Neural progenitor cell (in vitro differentiated cells): ENCODE measurements around the gene SLCO6A1. TPM values are rescaled to one million over a fixed set of nuclear protein-coding genes. Genes with fewer than 3 reads are reported as not detected.

Experiments used
- DNase-seq: peaks from one replicate; pipeline ENCODE4 v3.0.0-alpha.2; 2016; ENCODE audit warnings: low spot score
- H2AFZ ChIP-seq: fragments of 200-600 bp; sonication (generic); replicated peaks from 2 replicates; pipeline ENCODE4 v1.6.1; 2016; ENCODE audit warnings: antibody characterized with exemption
- H3F3A ChIP-seq: fragments of 200-600 bp; sonication (generic); 2 replicates; pipeline ENCODE4 v1.6.1; 2016; ENCODE audit warnings: antibody characterized with exemption, low read depth
- H3K27ac ChIP-seq: fragments of 200-600 bp; sonication (generic); 2 replicates; pipeline ENCODE4 v1.5.1; 2016; ENCODE audit warnings: mild to moderate bottlenecking
- H3K27me3 ChIP-seq: fragments of 200-600 bp; sonication (generic); 2 replicates; pipeline ENCODE4 v1.6.1; 2016; ENCODE audit warnings: mild to moderate bottlenecking, moderate library complexity
- H3K36me3 ChIP-seq: fragments of 200-600 bp; sonication (generic); 2 replicates; pipeline ENCODE4 v1.5.1; 2016
- H3K4me1 ChIP-seq: fragments of 200-600 bp; sonication (generic); 2 replicates; pipeline ENCODE4 v1.6.1; 2016; ENCODE audit warnings: mixed run types
- H3K4me2 ChIP-seq: fragments of 200-600 bp; sonication (generic); 2 replicates; pipeline ENCODE4 v1.6.1; 2016
- H3K4me3 ChIP-seq: fragments of 200-600 bp; sonication (generic); 2 replicates; pipeline ENCODE4 v1.5.1; 2016
- H3K79me2 ChIP-seq: fragments of 200-600 bp; sonication (generic); 2 replicates; pipeline ENCODE4 v1.6.1; 2016; ENCODE audit warnings: low read depth
- H3K9ac ChIP-seq: fragments of 200-600 bp; sonication (generic); 2 replicates; pipeline ENCODE4 v1.6.1; 2016
- H3K9me3 ChIP-seq: fragments of 200-600 bp; sonication (generic); 2 replicates; pipeline ENCODE4 v1.5.1; 2016; ENCODE audit warnings: low read depth
- H4K20me1 ChIP-seq: fragments of 200-600 bp; sonication (generic); 2 replicates; pipeline ENCODE4 v1.6.1; 2016; ENCODE audit warnings: low read depth
- H3K27ac Mint-ChIP-seq: 3 replicates; pipeline ENCODE4 v1.8.0; 2021; ENCODE audit warnings: mixed read lengths
- H3K27me3 Mint-ChIP-seq: 2 replicates; pipeline ENCODE4 v1.8.0; 2022; ENCODE audit warnings: low read depth, mild to moderate bottlenecking, inconsistent platforms, moderate library complexity, mixed read lengths; ENCODE audit not compliant: insufficient read depth
- H3K36me3 Mint-ChIP-seq: 3 replicates; pipeline ENCODE4 v1.8.0; 2021; ENCODE audit warnings: mixed read lengths
- H3K4me1 Mint-ChIP-seq: 3 replicates; pipeline ENCODE4 v1.8.0; 2021; ENCODE audit warnings: mixed read lengths
- H3K4me3 Mint-ChIP-seq: 3 replicates; pipeline ENCODE4 v1.8.0; 2021; ENCODE audit warnings: mild to moderate bottlenecking, moderate library complexity, mixed read lengths
- H3K9me3 Mint-ChIP-seq: 3 replicates; pipeline ENCODE4 v1.8.0; 2020; ENCODE audit warnings: mixed read lengths
- CTCF ChIP-seq: fragments of 200-600 bp; sonication (generic); IDR thresholded peaks from 2 replicates; pipeline ENCODE4 v1.5.1; 2017; ENCODE audit warnings: antibody characterized with exemption, mild to moderate bottlenecking
- EZH2 ChIP-seq: fragments of 200-600 bp; sonication (generic); IDR thresholded peaks from 2 replicates; pipeline ENCODE4 v1.6.1; 2017; ENCODE audit warnings: antibody characterized with exemption, mild to moderate bottlenecking, moderate library complexity
- EZH2phosphoT487 ChIP-seq: fragments of 200-600 bp; sonication (generic); IDR thresholded peaks from 2 replicates; pipeline ENCODE4 v1.6.1; 2017; ENCODE audit warnings: antibody characterized with exemption
- total RNA-seq: library from RNA; depleted of rRNA; stranded (reverse); fragments of >200 nt; gene quantifications from 2 replicates; pipeline ENCODE4 v1.2.3, GENCODE V29; 2015; ENCODE audit warnings: low replicate concordance

The SLCO6A1 gene
- total RNA-seq, 1 donor from 2014 or later, result 0.51 TPM

DNA sequence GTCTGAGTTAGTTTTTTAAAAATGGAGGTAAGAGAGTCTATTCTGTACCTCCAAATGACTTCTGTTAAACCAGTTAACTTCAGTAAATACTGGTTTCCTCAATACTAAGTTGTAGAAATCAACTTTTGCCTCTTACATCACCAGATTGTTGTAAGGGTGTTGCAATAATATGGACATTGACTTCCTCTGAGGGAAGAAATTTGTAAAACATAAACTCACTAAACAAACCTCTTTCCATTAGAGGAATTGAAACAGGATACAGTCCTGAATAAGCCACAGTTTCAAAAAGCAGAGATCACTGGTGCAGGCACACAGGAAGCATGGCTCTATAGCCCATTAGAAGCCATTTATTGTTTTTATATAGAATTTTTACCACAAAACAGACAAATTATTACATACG lies 32.7 kb upstream of the SLCO6A1 start:
- Mint-ChIP-seq H3K27me3 (no peaks in the 10 kb centered on the region), H3K4me3 (no peak overlapping the region), H3K9me3 (no peaks in the 10 kb centered on the region), H3K36me3 (no peaks in the 10 kb centered on the region), H3K27ac (no peak overlapping the region), H3K4me1 (peaks cover 2% of the 10 kb centered on the region)
- Histone ChIP-seq H3K27ac (no peak overlapping the region), H3K27me3 (no peaks in the 10 kb centered on the region), H3K9ac (no peak overlapping the region), H3K79me2 (no peaks in the 10 kb centered on the region), H3K36me3 (no peaks in the 10 kb centered on the region), H2AFZ (no peak overlapping the region), H3K4me2 (no peak overlapping the region), H3K4me1 (peaks cover 10% of the 10 kb centered on the region), H3K9me3 (no peaks in the 10 kb centered on the region), H3F3A (no peaks in the 10 kb centered on the region), H4K20me1 (no peaks in the 10 kb centered on the region), H3K4me3 (no peak overlapping the region)
- TF ChIP-seq EZH2 (no peak), EZH2phosphoT487 (no peak), CTCF (no peak)
- DNase-seq, result no peak

DNA sequence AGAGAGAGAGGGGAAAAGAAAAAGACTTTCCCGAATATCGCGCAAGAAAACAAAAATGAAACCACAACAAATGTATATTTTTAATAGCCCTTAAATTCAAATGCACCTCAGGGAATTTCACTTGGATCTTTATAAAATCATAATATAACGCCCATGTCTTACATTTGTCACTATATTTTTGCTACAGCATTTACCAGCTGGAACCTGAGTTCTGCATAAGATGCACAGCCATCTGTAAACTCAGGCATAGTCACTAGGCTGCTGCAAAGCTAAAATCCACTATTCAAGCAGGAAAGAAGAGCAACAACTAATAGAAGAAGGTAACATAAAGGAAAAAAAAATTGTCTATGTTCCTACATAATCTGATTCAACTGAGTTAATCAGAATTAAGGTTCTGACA lies 30.6 kb upstream of the SLCO6A1 start:
- no peak overlapping the region for H3K27ac Mint-ChIP-seq
- H3K4me3 Mint-ChIP-seq, result no peak overlapping the region
- no peak overlapping the region for H3K4me2 ChIP-seq
- no peaks in the 10 kb centered on the region for H3K27me3 ChIP-seq
- H4K20me1 ChIP-seq, result no peaks in the 10 kb centered on the region
- H3K9ac ChIP-seq, result no peak overlapping the region
- H3K4me1 Mint-ChIP-seq, result no peaks in the 10 kb centered on the region
- peaks cover 10% of the 10 kb centered on the region for H3K4me1 ChIP-seq
- DNase-seq, result no peak
- no peaks in the 10 kb centered on the region for H3K36me3 Mint-ChIP-seq
- no peak overlapping the region for H3K27ac ChIP-seq
- peaks cover under 1% of the 10 kb centered on the region for H3K9me3 Mint-ChIP-seq
- H3K27me3 Mint-ChIP-seq, result no peaks in the 10 kb centered on the region
- H3K36me3 ChIP-seq, result no peaks in the 10 kb centered on the region
- no peaks in the 10 kb centered on the region for H3F3A ChIP-seq
- H2AFZ ChIP-seq, result no peak overlapping the region
- no peaks in the 10 kb centered on the region for H3K79me2 ChIP-seq
- H3K4me3 ChIP-seq, result no peak overlapping the region
- TF ChIP-seq EZH2phosphoT487, result no peak
- TF ChIP-seq EZH2, result no peak
- TF ChIP-seq CTCF, result no peak
- H3K9me3 ChIP-seq, result no peaks in the 10 kb centered on the region

- H3K36me3 ChIP-seq, result no peaks in the 10 kb centered on the region
- no peaks in the 10 kb centered on the region for H3K36me3 Mint-ChIP-seq
- no peaks in the 10 kb centered on the region for H3K4me1 Mint-ChIP-seq
- H3K27ac Mint-ChIP-seq, result no peak overlapping the region
- no peaks in the 10 kb centered on the region for H3F3A ChIP-seq
- H3K79me2 ChIP-seq, result no peaks in the 10 kb centered on the region
- H3K4me3 ChIP-seq, result no peak overlapping the region
- no peak overlapping the region for H3K4me3 Mint-ChIP-seq
- peaks cover 3% of the 10 kb centered on the region for H3K9me3 Mint-ChIP-seq
- TF ChIP-seq EZH2phosphoT487 (no peak), EZH2 (no peak), CTCF (no peak)
- no peaks in the 10 kb centered on the region for H4K20me1 ChIP-seq
- H3K9ac ChIP-seq, result no peak overlapping the region
- no peak overlapping the region for H2AFZ ChIP-seq
- H3K27me3 Mint-ChIP-seq, result no peaks in the 10 kb centered on the region
- H3K4me2 ChIP-seq, result no peak overlapping the region
- no peak overlapping the region for H3K27ac ChIP-seq
- H3K4me1 ChIP-seq, result peaks cover 10% of the 10 kb centered on the region
- no peaks in the 10 kb centered on the region for H3K27me3 ChIP-seq
- no peak for DNase-seq
- no peaks in the 10 kb centered on the region for H3K9me3 ChIP-seq
Measured at GRCh38 chr5:102529031-102529430, 30.2 kb upstream of the SLCO6A1 start.

DNA sequence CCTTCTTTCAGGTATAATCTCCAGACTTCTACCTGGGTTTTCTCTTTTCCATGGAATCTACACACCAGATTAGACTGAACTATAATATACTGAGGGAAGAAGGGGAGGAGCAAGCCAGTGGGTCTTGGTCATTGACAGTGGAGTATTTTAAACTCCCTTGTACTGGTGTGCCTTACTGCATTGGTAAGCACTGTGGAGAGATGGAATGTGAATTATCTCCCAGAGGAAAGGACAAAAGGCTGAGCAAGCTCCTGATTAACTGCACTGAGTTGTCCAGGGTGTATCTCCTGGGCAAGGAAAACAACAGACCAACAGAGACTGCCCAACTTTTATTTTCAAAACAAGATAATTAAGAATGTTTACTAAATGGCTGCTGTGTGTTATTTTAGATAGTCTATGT lies 29.8 kb upstream of the SLCO6A1 start:
- no peak overlapping the region for H3K27ac Mint-ChIP-seq
- DNase-seq, result peak; percentile 32
- Histone ChIP-seq H3K9ac (no peak overlapping the region), H4K20me1 (no peaks in the 10 kb centered on the region), H3K27me3 (no peaks in the 10 kb centered on the region), H3K79me2 (no peaks in the 10 kb centered on the region), H3K9me3 (no peaks in the 10 kb centered on the region), H3K27ac (no peak overlapping the region), H3K4me1 (peaks cover 10% of the 10 kb centered on the region), H3K4me3 (no peak overlapping the region), H3K36me3 (no peaks in the 10 kb centered on the region), H3K4me2 (no peak overlapping the region), H3F3A (no peaks in the 10 kb centered on the region), H2AFZ (no peak overlapping the region)
- H3K27me3 Mint-ChIP-seq, result no peaks in the 10 kb centered on the region
- no peak overlapping the region for H3K4me3 Mint-ChIP-seq
- no peak for TF ChIP-seq CTCF
- no peak for TF ChIP-seq EZH2phosphoT487
- no peak for TF ChIP-seq EZH2
- no peaks in the 10 kb centered on the region for H3K4me1 Mint-ChIP-seq
- peaks cover 4% of the 10 kb centered on the region for H3K9me3 Mint-ChIP-seq
- H3K36me3 Mint-ChIP-seq, result no peaks in the 10 kb centered on the region
